HepG2 (cell line): Measurements from ENCODE around the gene LIPA. TPM values are rescaled to one million over a fixed set of nuclear protein-coding genes. Genes with fewer than 3 reads are reported as not detected.
A peak's percentile ranks its signal among the peaks of the same experiment; 100 is the strongest.

Experiments
- ATAD3A ChIP-seq: sonication (generic); formaldehyde crosslinking; IDR thresholded peaks from 2 replicates; pipeline ENCODE4 v1.4.0; 2020; ENCODE audit warnings: missing genetic modification reagents
- CBFB ChIP-seq: sonication (generic); formaldehyde crosslinking; IDR thresholded peaks from 2 replicates; pipeline ENCODE4 v1.4.0; 2020; ENCODE audit warnings: missing genetic modification reagents
- HOXA5 ChIP-seq: sonication (generic); formaldehyde crosslinking; IDR thresholded peaks from 2 replicates; pipeline ENCODE4 v1.4.0; 2020; ENCODE audit warnings: missing genetic modification reagents
- KAT7 ChIP-seq: IDR thresholded peaks from 2 replicates; pipeline ENCODE4 v1.6.1; 2018; ENCODE audit warnings: borderline replicate concordance, missing compliant biosample characterization
- KLF15 ChIP-seq: sonication (generic); formaldehyde crosslinking; IDR thresholded peaks from 2 replicates; pipeline ENCODE4 v1.8.1; 2023; ENCODE audit warnings: borderline replicate concordance, mild to moderate bottlenecking, inconsistent platforms, missing genetic modification reagents, mixed read lengths
- KLF6 ChIP-seq: IDR thresholded peaks from 2 replicates; pipeline ENCODE4 v1.8.0; 2016; ENCODE audit warnings: missing biosample characterization, missing genetic modification reagents
- MED1 ChIP-seq: sonication (generic); formaldehyde crosslinking; IDR thresholded peaks from 2 replicates; pipeline ENCODE4 v1.4.0; 2020; ENCODE audit warnings: missing genetic modification reagents
- NFYB ChIP-seq: sonication (generic); formaldehyde crosslinking; IDR thresholded peaks from 2 replicates; pipeline ENCODE4 v1.4.0; 2020; ENCODE audit warnings: missing genetic modification reagents
- NONO ChIP-seq, 2 experiments: fragments of 450-650 bp in 1 of 2; sonication (generic) in 1 of 2; formaldehyde crosslinking in 1 of 2; IDR thresholded peaks in 1 of 2; conservative IDR thresholded peaks in 1 of 2; 2 replicates each; pipeline versions ENCODE4 v1.6.1 to v1.8.0; 2017 to 2022; ENCODE audit warnings: mild to moderate bottlenecking in 1 of 2, missing genetic modification reagents in 1 of 2, moderate library complexity in 1 of 2
- PCBP1 ChIP-seq: fragments of 200-400 bp; formaldehyde crosslinking; IDR thresholded peaks from 2 replicates; pipeline ENCODE4 v1.6.1; 2017; ENCODE audit warnings: mild to moderate bottlenecking, low read depth, low read length, borderline replicate concordance
- PPARG ChIP-seq: conservative IDR thresholded peaks from 2 replicates; pipeline ENCODE4 v1.6.1; 2016; ENCODE audit warnings: missing biosample characterization, missing genetic modification reagents
- SALL1 ChIP-seq: sonication (generic); formaldehyde crosslinking; IDR thresholded peaks from 2 replicates; pipeline ENCODE4 v1.8.0; 2022; ENCODE audit warnings: mild to moderate bottlenecking, missing genetic modification reagents
- SYNCRIP ChIP-seq: fragments of 200-400 bp; formaldehyde crosslinking; IDR thresholded peaks from 2 replicates; pipeline ENCODE4 v1.6.1; 2018; ENCODE audit warnings: mild to moderate bottlenecking, low read depth, low read length; ENCODE audit not compliant: insufficient read depth
- TBP ChIP-seq: sonication (generic); formaldehyde crosslinking; IDR thresholded peaks from 2 replicates; pipeline ENCODE4 v1.5.0; 2020; ENCODE audit warnings: missing genetic modification reagents
- TP53 ChIP-seq: sonication (generic); formaldehyde crosslinking; conservative IDR thresholded peaks from 2 replicates; pipeline ENCODE4 v1.4.0; 2020; ENCODE audit warnings: missing genetic modification reagents
- U2AF1 ChIP-seq: fragments of 200-400 bp; formaldehyde crosslinking; optimal IDR thresholded peaks from 2 replicates; pipeline ENCODE3; 2017; ENCODE audit warnings: mild to moderate bottlenecking, low read depth, low read length
- ZFP36 ChIP-seq: fragments of 150-350 bp; IDR thresholded peaks from 2 replicates; pipeline ENCODE4 v1.6.1; 2018; ENCODE audit warnings: borderline replicate concordance, low read length, low read depth; ENCODE audit not compliant: partially characterized antibody
- ZFP82 ChIP-seq: sonication (generic); formaldehyde crosslinking; IDR thresholded peaks from 2 replicates; pipeline ENCODE4 v1.5.1; 2020; ENCODE audit warnings: mild to moderate bottlenecking, missing genetic modification reagents, borderline replicate concordance
- ZNF354B ChIP-seq: sonication (generic); formaldehyde crosslinking; IDR thresholded peaks from 2 replicates; pipeline ENCODE4 v1.8.0; 2022; ENCODE audit warnings: mild to moderate bottlenecking, missing genetic modification reagents
- polyA plus RNA-seq, 8 experiments: library from polyadenylated mRNA; depleted of rRNA in 3 of 8; stranded (reverse) in 7 of 8; unstranded in 1 of 8; fragments of >200 nt; fragmentation: Illumina TruSeq in 4 of 8; extraction: Trizol in 4 of 8; gene quantifications; 2 replicates each; pipeline versions ENCODE4 v1.2.1 to v1.2.3, GENCODE V29; 2011 to 2016; ENCODE audit warnings: low read depth in 4 of 8, missing spikeins in 1 of 8, mixed read lengths in 1 of 8; ENCODE audit not compliant: insufficient read depth in 1 of 8
- total RNA-seq, 5 experiments: library from RNA; depleted of rRNA; stranded (reverse); fragments of >200 nt; fragmentation: Illumina TruSeq; extraction: Trizol; gene quantifications; 2 replicates each; pipeline ENCODE4 v1.2.3, GENCODE V29; 2016; ENCODE audit warnings: low read depth in 1 of 5
- TF ChIP-seq, protein P1 (sequence below): sonication (generic); formaldehyde crosslinking; IDR thresholded peaks from 2 replicates; pipeline ENCODE4 v1.4.0; 2020; ENCODE audit warnings: mild to moderate bottlenecking, missing genetic modification reagents
- TF ChIP-seq, protein P2 (sequence below): IDR thresholded peaks from 2 replicates; pipeline ENCODE4 v1.6.1; 2016
- TF ChIP-seq, protein P3 (sequence below): sonication (generic); formaldehyde crosslinking; IDR thresholded peaks from 2 replicates; pipeline ENCODE4 v1.5.0; 2020; ENCODE audit warnings: missing genetic modification reagents, mild to moderate bottlenecking, borderline replicate concordance

The LIPA gene
- total and polyA plus RNA-seq, 2 of the 13 experiments (the other 11 are each of a cell fraction or from before 2014, with no cell fraction given): 57.1 to 79.5 TPM

DNA sequence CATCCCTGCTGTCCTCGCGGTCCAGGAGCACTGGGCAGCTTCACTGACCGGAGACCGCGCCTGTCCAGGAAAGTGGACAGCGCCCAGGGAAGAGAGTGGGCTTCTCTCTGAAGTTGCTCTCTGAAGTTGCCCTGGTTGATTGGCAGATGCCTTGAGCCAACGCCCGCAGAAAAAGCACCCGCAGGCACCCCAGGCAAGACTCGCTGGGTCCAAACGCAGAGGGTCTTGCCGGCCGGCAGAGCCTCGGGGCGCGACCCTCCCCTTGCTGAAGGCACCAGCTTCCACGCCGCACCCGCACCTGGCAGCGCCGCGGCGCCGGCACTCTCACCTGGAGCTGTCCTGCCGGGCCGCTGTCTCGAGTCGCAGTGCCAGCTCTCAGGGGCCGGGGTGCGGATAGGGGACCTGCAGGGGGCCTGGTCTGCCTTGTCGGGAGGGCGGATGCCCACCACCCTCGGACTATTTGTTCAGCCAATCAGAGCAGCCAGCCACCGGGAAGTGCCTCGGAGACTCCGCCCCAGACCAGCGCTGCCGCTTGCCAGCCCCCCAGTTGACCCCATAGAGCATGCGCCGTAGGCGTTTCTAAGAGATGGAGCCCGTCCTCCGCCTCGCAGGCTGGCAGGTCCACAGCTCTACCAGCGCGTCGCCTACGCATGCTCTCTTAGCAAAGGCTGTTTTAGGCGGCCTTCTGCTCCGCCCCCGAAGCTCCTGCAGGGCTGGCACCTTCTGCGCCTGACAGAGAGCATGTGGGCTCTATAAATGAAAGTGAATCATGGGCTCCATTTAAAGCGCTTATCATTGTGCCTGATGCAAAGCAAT lies at the start of gene LIPA (continued):
- TF ChIP-seq KLF15 (CRISPR knock-in tag) (no peak), KLF6 (no peak), MED1 (CRISPR knock-in tag) (no peak), HOXA5 (CRISPR knock-in tag) (no peak), TBP (no peak), ZNF354B (no peak), TP53 (no peak), PCBP1 (no peak), SYNCRIP (no peak), ZFP36 (no peak), U2AF1 (no peak), PPARG (CRISPR knock-in tag) (no peak), NFYB (CRISPR knock-in tag) (peak; percentile 85), ZFP82 (CRISPR knock-in tag) (no peak), SALL1 (CRISPR knock-in tag) (peak; percentile 74), NONO (IDR thresholded peaks at IDR 0.05) (no peak), NONO (CRISPR knock-in tag; conservative IDR thresholded peaks at IDR 0.05) (no peak), KAT7 (CRISPR knock-in tag) (peak; percentile 82; the same call in 1 of the 2 replicates), ATAD3A (CRISPR knock-in tag) (no peak), CBFB (CRISPR knock-in tag) (peak; percentile 45; the same call in 1 of the 2 replicates)
- TF ChIP-seq, protein P1, sequence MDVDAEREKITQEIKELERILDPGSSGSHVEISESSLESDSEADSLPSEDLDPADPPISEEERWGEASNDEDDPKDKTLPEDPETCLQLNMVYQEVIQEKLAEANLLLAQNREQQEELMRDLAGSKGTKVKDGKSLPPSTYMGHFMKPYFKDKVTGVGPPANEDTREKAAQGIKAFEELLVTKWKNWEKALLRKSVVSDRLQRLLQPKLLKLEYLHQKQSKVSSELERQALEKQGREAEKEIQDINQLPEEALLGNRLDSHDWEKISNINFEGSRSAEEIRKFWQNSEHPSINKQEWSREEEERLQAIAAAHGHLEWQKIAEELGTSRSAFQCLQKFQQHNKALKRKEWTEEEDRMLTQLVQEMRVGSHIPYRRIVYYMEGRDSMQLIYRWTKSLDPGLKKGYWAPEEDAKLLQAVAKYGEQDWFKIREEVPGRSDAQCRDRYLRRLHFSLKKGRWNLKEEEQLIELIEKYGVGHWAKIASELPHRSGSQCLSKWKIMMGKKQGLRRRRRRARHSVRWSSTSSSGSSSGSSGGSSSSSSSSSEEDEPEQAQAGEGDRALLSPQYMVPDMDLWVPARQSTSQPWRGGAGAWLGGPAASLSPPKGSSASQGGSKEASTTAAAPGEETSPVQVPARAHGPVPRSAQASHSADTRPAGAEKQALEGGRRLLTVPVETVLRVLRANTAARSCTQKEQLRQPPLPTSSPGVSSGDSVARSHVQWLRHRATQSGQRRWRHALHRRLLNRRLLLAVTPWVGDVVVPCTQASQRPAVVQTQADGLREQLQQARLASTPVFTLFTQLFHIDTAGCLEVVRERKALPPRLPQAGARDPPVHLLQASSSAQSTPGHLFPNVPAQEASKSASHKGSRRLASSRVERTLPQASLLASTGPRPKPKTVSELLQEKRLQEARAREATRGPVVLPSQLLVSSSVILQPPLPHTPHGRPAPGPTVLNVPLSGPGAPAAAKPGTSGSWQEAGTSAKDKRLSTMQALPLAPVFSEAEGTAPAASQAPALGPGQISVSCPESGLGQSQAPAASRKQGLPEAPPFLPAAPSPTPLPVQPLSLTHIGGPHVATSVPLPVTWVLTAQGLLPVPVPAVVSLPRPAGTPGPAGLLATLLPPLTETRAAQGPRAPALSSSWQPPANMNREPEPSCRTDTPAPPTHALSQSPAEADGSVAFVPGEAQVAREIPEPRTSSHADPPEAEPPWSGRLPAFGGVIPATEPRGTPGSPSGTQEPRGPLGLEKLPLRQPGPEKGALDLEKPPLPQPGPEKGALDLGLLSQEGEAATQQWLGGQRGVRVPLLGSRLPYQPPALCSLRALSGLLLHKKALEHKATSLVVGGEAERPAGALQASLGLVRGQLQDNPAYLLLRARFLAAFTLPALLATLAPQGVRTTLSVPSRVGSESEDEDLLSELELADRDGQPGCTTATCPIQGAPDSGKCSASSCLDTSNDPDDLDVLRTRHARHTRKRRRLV (CRISPR knock-in tag): no peak
- TF ChIP-seq, protein P2, sequence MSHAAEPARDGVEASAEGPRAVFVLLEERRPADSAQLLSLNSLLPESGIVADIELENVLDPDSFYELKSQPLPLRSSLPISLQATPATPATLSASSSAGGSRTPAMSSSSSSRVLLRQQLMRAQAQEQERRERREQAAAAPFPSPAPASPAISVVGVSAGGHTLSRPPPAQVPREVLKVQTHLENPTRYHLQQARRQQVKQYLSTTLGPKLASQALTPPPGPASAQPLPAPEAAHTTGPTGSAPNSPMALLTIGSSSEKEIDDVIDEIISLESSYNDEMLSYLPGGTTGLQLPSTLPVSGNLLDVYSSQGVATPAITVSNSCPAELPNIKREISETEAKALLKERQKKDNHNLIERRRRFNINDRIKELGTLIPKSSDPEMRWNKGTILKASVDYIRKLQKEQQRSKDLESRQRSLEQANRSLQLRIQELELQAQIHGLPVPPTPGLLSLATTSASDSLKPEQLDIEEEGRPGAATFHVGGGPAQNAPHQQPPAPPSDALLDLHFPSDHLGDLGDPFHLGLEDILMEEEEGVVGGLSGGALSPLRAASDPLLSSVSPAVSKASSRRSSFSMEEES (CRISPR knock-in tag): no peak
- TF ChIP-seq, protein P3, sequence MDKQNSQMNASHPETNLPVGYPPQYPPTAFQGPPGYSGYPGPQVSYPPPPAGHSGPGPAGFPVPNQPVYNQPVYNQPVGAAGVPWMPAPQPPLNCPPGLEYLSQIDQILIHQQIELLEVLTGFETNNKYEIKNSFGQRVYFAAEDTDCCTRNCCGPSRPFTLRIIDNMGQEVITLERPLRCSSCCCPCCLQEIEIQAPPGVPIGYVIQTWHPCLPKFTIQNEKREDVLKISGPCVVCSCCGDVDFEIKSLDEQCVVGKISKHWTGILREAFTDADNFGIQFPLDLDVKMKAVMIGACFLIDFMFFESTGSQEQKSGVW (CRISPR knock-in tag): no peak
